ENCODE measurements around the gene OR2F1. TPM values are rescaled to one million over a fixed set of nuclear protein-coding genes. Genes with fewer than 3 reads are reported as not detected.

The OR2F1 gene
- total RNA-seq, 2 donors from 2014 or later = not detected

DNA sequence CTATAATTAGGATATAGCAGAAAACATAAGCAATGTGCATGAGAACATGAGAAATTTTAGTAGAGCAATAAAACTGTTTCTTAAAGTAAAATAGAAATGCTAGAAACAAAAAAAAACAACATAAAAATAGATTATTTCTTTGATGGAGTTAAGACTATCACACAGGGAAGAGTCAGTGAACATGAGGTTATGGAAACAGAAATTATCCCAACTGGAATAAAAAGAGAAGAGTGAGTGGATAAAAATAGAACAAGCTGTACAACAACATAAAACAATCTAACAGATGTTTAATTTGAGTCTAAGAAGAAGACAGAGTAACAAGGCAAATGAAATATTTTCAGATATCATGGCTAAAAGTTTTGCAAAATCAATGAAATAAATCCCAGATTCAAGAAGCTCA is 38.0 kb downstream of the OR2F1 start:
- ATAC-seq (ENCODE audit: insufficient number of reproducible peaks, low FRiP score, low read depth) = no peak
- peaks cover 0 to 5% of the 10 kb centered on the region in 2 donors for H3K4me1 ChIP-seq (ENCODE audit: control insufficient read depth in 1 of 2, low read depth in 2 of 2)
- H3K9me3 ChIP-seq = no peaks in the 10 kb centered on the region
- no peaks in the 10 kb centered on the region for H3K27me3 ChIP-seq (replicated peaks; ENCODE audit: insufficient read depth)
- no peaks in the 10 kb centered on the region for H3K36me3 ChIP-seq
- TF ChIP-seq, protein P1, sequence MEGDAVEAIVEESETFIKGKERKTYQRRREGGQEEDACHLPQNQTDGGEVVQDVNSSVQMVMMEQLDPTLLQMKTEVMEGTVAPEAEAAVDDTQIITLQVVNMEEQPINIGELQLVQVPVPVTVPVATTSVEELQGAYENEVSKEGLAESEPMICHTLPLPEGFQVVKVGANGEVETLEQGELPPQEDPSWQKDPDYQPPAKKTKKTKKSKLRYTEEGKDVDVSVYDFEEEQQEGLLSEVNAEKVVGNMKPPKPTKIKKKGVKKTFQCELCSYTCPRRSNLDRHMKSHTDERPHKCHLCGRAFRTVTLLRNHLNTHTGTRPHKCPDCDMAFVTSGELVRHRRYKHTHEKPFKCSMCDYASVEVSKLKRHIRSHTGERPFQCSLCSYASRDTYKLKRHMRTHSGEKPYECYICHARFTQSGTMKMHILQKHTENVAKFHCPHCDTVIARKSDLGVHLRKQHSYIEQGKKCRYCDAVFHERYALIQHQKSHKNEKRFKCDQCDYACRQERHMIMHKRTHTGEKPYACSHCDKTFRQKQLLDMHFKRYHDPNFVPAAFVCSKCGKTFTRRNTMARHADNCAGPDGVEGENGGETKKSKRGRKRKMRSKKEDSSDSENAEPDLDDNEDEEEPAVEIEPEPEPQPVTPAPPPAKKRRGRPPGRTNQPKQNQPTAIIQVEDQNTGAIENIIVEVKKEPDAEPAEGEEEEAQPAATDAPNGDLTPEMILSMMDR (IDR thresholded peaks at IDR 0.05) = no peak
- H3K27ac ChIP-seq = no peak overlapping the region
- no peak overlapping the region for H3K4me3 ChIP-seq
- no peak for DNase-seq (ENCODE audit: low spot score)

DNA sequence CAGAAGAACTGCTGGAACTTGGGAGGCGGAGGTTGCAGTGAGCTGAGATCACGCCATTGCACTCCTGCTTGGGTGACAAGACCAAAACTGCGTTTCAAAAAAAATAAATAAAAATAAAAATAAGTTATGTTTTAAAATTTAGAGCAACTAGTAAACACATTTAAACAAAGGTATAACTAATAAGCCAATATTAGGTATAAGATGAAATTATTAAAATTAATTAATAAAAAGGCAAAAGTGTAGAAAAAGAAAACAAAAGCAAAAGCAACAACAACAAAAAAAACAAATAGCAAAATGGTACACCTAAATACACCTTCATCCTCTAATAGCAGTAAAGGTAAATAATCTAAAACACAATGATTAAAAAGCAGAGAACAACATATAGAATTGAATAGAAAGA is 39.3 kb downstream of the OR2F1 start:
- Histone ChIP-seq H3K36me3 (no peaks in the 10 kb centered on the region), H3K4me1 (ENCODE audit: control insufficient read depth in 1 of 2, low read depth in 2 of 2) (no peaks in the 10 kb centered on the region), H3K27ac (no peak overlapping the region), H3K4me3 (no peak overlapping the region), H3K27me3 (replicated peaks; ENCODE audit: insufficient read depth) (no peaks in the 10 kb centered on the region), H3K9me3 (no peaks in the 10 kb centered on the region)
- TF ChIP-seq, protein P1 (IDR thresholded peaks at IDR 0.05) = no peak
- ATAC-seq (ENCODE audit: insufficient number of reproducible peaks, low FRiP score, low read depth) (no peak), DNase-seq (ENCODE audit: low spot score) (no peak)

DNA sequence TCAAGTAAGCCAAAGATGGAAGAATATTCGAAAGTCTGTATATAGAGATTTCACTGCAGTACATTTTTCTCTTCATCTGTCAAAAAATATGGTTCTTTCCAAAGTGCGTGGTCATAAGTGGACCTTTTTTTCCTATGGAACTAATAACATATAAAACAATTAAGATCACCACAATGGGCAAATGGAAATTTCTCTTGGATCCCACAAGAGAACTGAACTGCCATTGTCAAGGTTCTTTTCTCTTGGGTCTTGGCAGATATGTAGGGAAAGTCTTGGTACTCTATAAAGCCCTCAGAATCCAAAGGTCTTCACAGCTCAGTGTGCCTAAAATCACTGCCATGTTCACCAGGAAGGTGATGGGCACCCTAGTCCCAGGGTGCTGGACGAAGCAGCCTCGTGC is 45.4 kb downstream of the OR2F1 start, which contains the start of gene OR6B1:
Gene OR6B1 (plus strand): TSS at position 301 of the 400 bp plus-strand sequence. CDS start 3,677 bp downstream, outside the sequence.
- DNase-seq (ENCODE audit: low spot score) (no peak), ATAC-seq (ENCODE audit: insufficient number of reproducible peaks, low FRiP score, low read depth) (no peak)
- Histone ChIP-seq H3K27me3 (replicated peaks; ENCODE audit: insufficient read depth) (no peaks in the 10 kb centered on the region), H3K9me3 (no peaks in the 10 kb centered on the region), H3K4me1 (ENCODE audit: control insufficient read depth in 1 of 2, low read depth in 2 of 2) (no peaks in the 10 kb centered on the region), H3K36me3 (no peaks in the 10 kb centered on the region), H3K4me3 (no peak within 1 kb of the TSS), H3K27ac (no peak within 1 kb of the TSS)
- TF ChIP-seq, protein P1 (IDR thresholded peaks at IDR 0.05) = no peak

DNA sequence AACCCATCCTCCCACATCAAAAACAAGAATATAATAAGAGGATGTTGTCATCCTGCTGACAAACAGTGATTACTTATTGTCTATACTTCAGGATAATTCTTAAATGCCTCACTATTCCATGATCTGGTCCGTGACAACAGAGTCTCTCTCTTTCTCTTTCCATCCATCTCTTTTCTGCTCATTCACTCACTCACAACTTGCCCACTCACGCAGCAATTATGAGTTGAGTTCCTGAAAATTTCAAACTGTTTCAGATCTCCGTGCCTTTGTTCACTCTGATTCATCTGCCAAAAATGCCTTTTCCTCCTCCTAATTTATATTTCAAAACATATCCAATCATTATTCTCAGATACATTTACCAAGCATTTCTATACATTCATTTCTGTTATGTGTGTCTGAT is 46.9 kb downstream of the OR2F1 start:
- no peaks in the 10 kb centered on the region for H3K9me3 ChIP-seq
- H3K4me3 ChIP-seq = no peak overlapping the region
- no peaks in the 10 kb centered on the region for H3K36me3 ChIP-seq
- TF ChIP-seq, protein P1 (IDR thresholded peaks at IDR 0.05) = no peak
- no peaks in the 10 kb centered on the region for H3K27me3 ChIP-seq (replicated peaks; ENCODE audit: insufficient read depth)
- DNase-seq (ENCODE audit: low spot score) = no peak
- ATAC-seq (ENCODE audit: insufficient number of reproducible peaks, low FRiP score, low read depth) = no peak
- no peaks in the 10 kb centered on the region for H3K4me1 ChIP-seq (ENCODE audit: control insufficient read depth in 1 of 2, low read depth in 2 of 2)
- H3K27ac ChIP-seq = no peak overlapping the region

DNA sequence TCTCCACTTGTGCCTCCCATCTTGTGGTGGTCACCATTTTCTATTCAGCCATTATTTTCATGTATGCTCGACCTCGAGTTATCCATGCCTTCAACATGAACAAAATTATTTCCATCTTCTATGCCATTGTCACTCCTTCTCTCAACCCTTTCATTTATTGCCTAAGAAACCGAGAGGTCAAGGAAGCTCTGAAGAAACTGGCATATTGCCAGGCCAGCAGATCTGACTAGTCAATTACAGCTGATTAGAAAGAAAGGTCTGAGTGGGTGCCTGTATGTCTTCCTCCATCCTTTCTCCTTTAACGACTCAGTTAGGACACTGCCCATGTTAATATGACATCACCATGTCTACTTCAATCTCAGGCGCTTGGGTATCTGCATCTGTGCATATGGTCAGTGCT is 50.1 kb downstream of the OR2F1 start:
- Histone ChIP-seq H3K27ac (no peak overlapping the region), H3K9me3 (no peaks in the 10 kb centered on the region), H3K36me3 (no peaks in the 10 kb centered on the region), H3K4me1 (ENCODE audit: control insufficient read depth in 1 of 2, low read depth in 2 of 2) (no peaks in the 10 kb centered on the region), H3K4me3 (no peak overlapping the region), H3K27me3 (replicated peaks; ENCODE audit: insufficient read depth) (no peaks in the 10 kb centered on the region)
- TF ChIP-seq, protein P1 (IDR thresholded peaks at IDR 0.05) = no peak
- no peak for ATAC-seq (ENCODE audit: insufficient number of reproducible peaks, low FRiP score, low read depth)
- DNase-seq (ENCODE audit: low spot score) = no peak

Data from thoracic aorta (tissue), 2 donors.